Measurements from ENCODE around the gene MUC13.

Gene MUC13

DNA sequence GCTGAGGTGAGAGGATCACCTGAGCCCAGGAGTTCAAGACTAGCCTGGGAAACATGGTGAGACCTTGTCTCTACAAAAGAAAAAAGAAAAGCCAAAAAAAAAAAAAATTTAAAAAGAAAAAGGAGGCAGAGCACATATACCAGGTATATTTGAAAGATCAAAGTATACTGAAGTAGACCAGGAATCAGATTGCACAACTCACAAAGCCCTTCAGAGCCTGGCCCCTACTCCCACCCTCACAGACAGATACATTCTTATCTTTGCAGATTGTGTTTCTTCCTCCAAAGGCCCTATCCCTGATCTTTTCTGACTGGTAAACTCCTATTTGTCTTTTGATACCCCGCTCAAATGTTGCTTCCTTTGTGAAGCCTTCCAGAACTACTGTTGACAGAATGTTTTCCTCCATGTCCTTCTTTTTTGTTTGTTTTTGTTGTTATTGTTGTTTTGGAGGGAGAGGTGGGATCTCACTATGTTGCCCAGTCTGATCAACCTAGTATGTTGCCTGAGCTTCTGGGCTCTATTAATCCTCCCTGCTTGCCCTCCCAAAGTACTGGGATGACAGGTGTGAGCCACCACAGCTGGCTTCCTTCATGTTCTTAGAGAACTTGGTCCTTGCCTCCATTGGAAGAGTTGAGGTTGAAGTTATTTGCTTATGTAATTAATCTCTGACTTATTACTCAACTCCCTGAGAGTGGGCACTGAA is 37.6 kb downstream of the MUC13 start:
- DNase-seq (ENCODE audit: low read depth in 2 of 2), result no peak

DNA sequence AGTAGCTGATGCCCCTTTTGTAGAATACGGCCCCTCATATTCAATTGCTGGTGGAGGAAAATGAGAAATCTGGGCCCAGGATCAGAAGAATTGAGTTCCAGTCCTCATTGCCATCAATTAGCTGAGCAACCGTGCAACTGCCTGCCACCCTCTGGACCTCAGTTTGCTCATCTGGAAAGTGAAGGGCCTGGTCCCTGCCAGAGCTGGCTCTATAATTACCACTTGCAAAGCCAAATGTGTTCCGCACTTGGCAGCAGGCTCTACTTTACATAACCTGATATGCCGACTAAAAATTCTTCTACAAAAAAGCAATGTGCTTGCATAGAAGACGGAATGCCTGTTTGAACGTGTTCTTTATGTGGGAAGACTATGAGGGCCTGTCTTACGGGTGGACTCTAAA is 38.8 kb downstream of the MUC13 start:
- no peak for DNase-seq (ENCODE audit: low read depth in 2 of 2)

DNA sequence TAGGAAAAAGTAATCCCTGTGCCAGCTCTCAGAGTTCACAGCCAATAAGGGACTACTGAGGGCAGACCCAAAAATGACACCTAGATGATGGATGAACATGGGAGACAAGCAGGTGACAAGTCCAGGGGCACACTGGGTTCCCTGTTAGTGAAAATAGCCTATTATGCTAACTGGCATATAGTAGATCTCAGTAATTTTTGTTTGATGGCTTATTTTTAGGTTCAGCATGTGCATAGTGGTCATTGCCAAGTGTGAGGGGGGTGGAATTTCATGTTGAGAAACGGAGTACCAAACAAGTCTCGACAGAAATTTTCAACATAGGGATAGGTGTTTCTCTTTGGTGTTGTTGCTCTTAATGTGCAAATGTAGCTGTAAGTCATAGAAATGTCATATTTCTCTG is 41.0 kb downstream of the MUC13 start:
- no peak for DNase-seq (ENCODE audit: low read depth in 2 of 2)

DNA sequence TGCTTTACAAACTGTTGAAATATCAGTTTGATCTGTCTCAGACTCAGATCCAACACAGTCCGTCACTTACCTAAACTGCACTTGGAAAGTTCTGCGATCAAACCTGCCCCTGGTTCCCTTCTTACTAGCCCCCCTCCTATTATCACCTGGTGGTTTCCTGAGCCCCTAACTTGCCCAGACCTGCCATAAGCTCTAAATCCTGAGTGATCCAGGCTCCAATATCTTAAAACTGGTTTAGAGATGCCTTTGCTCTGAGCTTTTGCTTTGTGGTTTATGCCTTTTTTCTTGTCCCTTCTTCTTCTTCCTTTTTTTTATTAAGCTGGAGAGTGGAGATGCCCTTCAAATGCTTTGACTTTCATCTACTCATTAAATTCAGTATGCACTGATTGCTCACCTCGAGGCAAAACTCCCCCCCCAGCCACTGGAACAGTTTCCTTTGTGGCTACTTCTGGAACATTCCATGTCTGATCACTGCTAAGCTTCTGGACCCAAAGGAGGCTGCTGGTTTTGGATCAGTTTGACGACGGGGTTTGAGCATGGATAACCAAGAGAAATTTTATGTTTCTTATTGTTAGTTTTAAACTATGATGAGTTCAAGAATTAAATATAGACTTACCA is 43.9 kb downstream of the MUC13 start:
- no peak for DNase-seq (ENCODE audit: low read depth in 2 of 2)

DNA sequence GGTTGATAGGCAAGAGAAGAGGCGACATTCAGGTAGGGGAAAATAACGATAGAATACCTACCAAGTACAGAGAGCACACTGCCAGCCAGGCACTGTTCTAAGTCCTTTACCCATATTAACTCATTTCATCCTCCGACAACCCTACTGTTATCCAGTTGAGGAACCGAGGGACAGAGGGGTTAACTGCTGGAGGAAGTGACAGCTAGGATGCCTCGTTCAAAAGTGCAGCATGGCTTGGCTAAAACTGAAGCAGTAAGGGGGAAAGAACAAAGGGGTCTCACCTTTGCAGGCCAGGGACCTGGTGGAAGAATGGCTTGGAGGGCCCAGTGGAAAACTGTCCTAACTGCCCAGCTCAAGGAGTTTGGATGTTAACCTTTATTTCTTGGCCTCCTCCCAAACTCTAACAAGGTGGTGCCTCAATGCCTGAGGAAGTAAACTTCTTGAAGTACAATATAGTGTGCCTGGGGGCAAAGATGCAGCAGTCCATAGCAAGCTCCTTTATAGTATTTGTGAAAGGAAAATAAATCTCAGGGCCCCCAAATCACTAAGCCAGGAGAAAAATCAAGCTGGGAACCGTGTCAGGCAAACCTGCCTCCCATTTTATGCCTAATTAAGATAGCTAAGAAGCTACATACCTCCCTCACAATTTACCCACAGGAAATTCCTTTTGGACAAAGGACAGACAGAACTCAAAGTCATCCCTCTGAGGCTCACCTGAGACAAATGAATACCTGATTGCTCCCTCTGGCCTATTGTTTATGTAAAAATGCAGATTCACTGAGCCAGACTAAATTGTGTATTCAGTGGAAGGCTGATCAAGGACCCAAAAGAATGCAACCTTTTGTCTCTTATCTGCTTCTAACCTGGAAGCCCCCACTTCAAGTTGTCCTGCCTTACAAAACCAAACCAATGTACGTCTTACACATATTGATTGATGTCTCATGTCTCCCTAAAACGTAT is 45.8 kb downstream of the MUC13 start:
- no peak for DNase-seq (ENCODE audit: low read depth in 2 of 2)

DNA sequence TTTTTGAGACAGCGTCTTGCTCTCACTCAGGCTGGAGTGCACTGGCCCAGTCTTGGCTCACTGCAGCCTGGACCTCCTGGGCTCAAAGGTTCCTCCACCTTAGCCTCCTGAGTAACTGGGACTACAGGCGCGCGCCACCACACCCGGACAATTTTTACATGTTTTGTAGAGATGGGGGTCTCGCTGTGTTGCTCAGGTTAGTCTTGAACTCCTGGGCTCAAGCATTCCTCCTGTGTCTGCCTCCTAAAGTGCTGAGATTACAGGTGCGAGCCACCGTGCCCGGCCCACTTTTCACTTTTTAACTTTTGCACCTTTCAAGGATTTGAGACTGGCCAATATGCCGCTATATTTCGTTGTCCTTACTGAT is 46.6 kb downstream of the MUC13 start:
- no peak for DNase-seq (ENCODE audit: low read depth in 2 of 2)

DNA sequence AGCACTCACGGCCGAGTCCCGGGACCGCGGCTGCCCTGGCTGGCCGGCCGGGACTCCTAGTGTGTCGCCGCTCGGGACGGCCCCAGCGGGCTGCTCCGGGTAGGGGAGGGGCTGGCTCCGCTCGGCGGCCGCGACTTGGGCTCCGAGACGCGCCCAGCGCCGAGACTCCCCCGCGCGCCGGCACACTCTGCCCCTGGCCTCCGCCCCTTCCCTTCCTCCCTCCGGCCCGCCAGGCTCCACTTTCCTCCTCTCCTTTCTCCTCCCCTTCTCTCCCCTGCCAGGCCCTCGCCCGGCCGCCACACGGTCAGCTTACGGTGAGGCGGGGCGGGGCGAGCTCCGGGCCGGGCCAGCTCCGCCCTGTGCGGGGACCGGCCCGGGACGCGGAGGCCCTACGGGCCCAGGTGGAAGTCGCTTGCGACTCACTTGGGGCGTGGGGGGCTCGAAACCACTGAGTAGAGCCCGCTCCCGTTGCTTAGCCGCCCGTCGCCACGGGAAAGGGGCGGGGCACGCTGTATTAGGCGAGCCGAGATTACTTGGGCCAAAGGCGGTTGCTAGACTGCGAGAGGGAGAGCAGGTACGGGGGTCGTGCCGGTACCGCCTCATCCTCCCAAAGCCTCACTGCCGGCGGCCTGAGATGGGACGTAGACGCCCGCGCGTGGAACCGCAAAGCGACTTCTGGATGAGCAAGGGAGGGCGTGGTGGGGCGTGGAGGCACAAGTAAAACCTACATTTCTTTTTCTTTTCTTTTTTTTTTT is 47.2 kb downstream of the MUC13 start, which contains the start of gene ITGB5:
Gene ITGB5 (minus strand): TSS at position 189 of the 755 bp plus-strand sequence. CDS start 365 bp downstream, outside the sequence.
- peak in 1 of 2 donors; percentile 17 for DNase-seq (ENCODE audit: low read depth in 2 of 2)

DNA sequence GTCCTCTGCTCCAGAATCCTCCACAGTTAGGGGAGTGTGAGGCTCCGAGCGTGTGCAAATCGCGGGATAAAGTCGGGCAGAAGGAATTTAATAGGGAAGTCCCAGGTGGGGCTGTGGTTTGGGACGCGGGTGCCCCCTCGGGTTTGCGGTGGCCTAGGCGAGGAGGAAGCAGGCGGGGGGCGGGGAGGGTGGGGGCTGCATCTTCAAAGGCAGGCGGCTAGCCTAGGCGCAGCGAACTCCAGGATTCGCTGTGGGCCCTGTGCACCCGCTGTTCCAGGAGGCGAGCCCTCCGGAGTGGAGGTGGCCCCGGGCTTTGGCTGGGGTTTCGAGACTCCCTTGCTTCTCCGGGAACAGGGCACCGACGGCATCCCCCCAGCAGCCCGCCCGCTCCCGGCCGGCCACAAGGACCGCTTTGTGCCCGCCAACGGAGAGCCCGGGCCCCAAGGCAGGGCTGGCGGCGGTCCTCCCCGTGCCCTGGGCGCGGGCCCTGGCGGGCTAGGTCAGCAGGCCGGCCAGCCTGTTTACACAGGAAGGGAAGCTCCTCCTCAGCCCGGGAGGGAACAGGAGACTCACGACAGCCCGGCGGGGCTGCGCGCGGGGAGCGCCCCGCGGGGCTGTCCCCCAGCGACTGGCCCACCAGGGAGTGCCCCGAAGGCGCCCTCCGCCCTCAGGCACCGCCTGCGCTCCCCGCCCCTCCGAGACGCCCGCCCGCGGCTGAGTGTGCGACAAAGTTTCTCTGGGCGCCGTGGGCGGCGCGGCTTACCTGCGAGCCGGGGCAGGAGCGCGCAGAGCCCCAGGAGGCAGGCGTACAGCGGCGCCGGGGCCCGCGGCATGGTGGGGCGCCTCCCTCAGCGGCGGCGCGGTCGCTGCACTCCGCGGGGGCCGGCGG is 48.1 kb downstream of the MUC13 start:
- DNase-seq (ENCODE audit: low read depth in 2 of 2), result peak in 1 of 2 donors; percentile 16

DNA sequence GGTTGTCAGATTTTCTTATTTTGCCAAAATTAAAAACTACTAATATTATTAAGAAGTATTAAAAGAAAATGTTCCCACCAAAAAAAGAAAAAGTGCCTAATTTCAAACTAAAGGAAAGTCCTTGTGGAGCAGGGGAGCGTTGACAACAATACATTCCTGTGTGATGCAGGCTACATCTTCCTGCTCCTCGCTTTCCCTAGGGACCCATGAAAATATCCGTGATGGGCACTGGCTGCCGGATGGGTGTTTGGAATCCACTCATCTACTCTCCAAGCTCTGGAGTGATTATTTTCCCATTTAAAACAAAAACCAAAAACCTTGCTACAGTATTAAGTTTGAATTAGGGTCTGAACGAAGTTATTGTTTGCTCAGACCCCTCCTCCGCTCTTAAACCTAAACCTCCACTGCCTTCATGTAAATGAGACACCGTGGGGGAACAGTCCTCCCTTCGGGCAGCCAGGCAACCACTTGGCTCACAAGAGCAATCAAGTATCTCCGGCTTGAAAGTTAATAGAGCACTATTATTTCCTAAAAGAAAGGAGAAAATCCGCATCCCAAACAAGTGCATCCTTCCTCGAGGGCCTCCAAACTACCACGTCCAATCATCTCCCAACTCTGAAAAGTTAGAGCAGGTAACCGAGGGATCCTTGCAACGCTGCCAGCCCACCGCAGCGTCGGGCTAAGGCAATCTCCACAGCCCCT is 48.9 kb downstream of the MUC13 start:
- DNase-seq (ENCODE audit: low read depth in 2 of 2), result no peak

DNA sequence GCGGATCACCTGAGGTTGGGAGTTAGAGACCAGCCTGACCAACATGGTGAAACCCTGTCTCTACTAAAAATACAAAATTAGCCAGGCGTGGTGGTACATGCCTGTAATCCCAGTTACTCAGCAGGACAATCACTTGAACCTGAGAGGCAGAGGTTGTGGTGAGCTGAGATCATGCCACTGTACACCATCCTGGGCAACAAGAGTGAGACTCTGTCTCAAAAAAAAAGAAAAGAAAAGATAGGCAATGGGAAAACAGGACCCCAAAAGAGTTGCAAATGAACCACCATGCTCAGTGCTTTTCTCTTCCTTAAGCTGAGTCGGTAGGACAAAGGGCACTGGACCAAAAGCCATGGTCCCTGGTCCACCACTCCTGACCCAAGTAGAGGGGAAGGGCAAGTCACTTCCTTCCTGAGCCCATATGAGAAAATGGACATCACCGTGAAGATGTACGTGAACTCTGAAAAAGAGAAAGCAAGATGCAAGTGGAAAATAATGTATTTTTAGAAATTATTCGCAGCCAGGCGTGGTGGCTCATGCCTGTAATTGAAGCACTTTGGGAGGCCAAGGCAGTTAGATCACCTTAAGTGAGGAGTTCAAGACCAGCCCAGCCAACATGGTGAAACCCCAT is 50.0 kb downstream of the MUC13 start:
- no peak for DNase-seq (ENCODE audit: low read depth in 2 of 2)

DNA sequence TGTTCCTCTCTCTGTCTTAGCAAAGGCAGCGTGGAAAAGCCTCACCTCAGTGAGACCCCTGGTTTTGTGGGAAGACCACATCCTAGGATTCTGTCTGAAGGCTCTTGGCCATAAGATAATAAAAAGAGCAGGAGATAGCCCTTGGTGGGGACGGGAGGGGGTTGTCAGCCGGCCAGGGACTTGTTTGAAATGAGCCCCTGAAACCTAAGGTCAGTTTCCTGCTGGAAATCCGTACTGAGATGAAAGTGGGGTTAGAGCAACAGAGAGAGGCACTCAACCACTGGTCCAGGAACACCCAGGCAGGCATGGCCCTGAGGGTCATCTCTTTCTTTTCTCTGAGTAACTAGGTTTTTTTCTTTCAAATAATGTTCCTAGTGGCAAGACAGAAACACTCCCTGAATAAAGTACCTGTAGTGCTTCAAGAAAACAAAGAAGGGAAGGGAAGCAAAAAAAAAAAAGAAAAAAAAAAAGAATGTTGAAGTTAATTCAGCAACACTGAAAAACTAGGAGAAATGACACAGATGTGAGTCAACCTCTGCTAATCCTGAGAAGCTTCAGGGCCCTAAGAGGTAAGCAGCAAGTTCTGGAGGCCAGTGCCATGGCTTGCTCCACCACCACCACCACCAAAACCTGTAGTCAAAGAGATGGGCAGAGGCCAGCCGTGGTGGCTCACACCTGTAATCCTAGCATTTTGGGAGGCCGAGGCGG is 50.6 kb downstream of the MUC13 start:
- no peak for DNase-seq (ENCODE audit: low read depth in 2 of 2)

DNA sequence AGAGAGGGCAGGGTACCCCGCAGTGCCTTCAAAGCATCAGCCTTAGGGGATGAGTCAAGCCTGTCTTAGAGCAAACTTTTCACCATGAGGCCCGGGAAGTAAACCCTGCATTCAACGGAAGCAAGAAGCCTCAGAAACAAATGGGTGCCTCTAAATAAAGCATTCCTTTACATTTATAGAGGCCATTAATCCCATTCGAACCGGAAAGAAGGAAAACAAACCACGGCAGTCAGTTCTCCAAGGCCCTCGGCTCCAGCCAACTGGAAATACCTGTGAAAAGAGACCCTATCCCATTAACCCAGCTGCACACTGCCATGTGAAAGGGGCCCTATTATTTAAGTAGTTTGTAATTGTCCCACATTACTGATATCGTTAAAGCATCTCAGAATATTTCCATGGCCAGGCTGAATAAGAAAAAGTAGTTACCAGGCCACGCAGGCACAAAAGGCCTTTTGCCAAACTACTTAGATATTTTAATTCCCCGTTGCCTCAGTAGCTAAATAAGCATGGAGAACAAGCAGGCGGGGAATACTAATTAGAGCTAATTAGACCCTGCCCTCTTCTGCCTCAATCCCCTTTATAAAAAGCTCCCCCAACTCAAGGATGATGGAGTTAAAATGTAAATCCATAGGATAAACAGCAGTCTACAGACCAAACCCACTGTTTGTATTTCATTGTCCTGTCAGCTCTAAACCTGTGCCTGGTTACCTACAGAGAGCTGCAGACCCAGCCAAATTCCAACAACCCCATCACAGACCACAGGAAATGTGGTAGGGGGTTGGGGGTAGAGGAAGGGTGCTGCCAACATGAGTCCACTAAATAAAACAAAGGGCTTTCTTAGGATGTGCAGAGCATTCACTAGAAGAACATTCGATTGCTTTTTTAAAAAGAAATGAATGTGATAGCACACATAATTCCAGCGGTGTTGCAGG is 51.5 kb downstream of the MUC13 start:
- no peak for DNase-seq (ENCODE audit: low read depth in 2 of 2)

DNA sequence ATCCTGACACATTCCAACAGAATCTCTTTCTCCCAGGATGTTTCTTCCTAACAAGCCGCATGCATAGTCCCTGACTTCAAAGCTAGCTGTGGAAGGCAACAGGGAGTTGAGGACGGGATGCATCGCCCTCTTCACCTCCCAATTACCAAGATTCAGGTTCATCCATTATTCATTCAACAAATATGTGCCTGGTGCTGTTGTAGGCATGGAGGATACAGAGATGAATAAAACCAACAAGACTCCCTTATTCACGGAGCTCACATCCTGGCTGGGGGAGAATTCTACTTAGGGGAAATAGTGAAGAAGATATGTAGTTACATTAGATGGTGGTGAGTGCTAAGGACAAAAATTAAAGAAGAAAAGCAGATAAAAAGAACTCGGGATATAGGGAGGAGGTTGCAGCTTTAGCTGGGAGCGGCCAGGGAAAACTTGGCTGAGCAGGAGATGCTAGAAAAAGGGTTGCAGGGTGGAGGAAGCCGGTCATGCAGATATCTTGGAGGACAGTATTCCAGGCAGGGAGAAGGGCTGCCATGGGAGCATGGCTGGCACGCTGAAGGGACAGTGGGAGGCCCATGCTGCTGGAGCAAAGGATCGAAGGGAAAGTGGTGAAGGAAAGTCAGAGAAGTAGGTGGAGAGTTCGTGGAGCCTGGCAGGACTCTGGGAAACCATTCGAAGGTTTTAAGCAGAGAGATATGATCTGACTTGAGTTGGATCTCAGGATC is 52.4 kb downstream of the MUC13 start:
- DNase-seq (ENCODE audit: low read depth in 2 of 2), result no peak

DNA sequence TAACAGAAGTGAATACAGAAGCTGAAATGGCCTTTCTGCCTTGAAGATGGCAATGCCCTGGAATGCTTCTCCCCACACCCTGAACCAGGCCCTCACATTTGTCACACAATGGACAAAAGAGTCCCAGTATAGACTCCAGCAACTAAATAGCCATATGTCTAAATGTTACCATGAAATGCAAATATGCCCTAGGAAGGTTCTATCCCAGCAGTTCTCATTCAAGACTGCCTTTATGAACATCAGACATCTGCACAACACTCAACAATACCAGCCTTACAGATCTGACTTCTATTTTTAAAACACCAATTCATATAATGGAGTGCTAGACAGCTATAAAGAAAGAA is 55.2 kb downstream of the MUC13 start:
- no peak for DNase-seq (ENCODE audit: low read depth in 2 of 2)

DNA sequence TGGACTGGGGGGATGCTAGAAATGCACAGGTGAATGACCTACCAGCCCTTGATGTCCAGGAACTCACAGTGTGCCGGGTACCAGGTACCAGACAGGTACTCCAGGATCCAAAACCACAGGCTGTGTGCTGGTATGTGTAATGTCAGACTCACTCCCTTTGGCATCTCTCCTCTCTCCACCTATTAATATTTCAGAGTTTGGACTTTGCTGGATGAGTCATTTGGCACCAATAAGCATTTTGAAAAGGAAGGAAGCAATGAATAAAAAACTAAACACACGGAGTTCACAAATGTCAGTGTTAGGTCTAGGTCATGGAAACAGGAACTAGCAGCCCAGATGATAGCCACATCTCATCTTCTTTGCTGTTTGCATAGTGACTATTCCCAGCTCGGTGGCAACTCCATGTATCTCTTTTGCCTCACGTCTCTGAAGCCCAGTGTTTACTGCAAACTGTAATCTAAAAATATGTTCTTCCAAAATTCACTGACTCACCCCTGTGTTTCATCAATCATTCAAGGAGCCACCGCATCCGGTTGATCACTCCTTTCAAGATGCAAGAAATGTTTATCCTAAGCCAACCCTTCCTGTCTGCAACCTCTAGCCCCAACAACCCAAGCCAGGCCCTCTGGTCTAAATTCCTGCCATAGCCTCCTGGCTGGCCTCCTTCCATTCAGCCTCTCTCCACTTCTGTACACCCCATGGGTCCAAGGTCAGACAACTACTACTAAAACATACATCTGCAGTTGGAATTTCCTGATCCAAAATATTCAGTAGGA is 55.8 kb downstream of the MUC13 start:
- DNase-seq (ENCODE audit: low read depth in 2 of 2), result no peak

DNA sequence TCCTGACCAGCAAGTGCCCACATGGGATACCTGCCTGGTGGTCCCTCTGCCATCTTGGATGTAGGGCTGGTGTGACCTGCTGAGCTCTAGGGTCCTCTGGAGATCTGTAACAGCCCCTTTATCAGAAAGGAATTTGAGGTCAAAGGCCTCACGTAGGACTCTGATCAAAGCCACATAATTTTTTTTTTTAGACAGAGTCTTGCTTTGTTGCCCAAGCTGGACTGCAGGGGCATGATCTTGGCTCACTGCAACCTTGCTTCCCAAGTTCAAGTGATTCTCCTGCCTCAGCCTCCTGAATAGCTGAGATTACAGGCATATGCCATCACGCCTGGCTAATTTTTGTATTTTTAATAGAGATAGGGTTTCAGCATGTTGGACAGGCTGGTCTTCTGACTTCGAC is 56.9 kb downstream of the MUC13 start:
- DNase-seq (ENCODE audit: low read depth in 2 of 2), result no peak

Data from stimulated activated CD8-positive, alpha-beta memory T cell treated with anti-CD3 and anti-CD28 coated beads, Interleukin-2, amount 100 ng/mL, for 48 hours (primary cell).